Activated CD4-positive, alpha-beta memory T cell treated with anti-CD3 and anti-CD28 coated beads, Interleukin-2, amount 10 ng/mL, durations not matched to agents 7 days and 5 days (primary cell): Measurements from ENCODE around the gene CPOX. TPM values are rescaled to one million over a fixed set of nuclear protein-coding genes. Genes with fewer than 3 reads are reported as not detected.
"Not testable (repeated sequence)": the region's sequence is repeated elsewhere in the genome, so short reads cannot be mapped to it uniquely, and the experiment has no call there.

Experiments
- CTCF ChIA-PET: fragments of 350-600 bp; sonication (Branson Sonifier 250); formaldehyde crosslinking; loops from one replicate; lab custom pipeline; 2021; ENCODE audit warnings: antibody characterized with exemption, inconsistent platforms; lab: Charles Lee
- POLR2A ChIA-PET: fragments of 350-600 bp; sonication (Branson Sonifier 250); formaldehyde crosslinking; loops from one replicate; lab custom pipeline; 2021; ENCODE audit warnings: antibody characterized with exemption; lab: Charles Lee
- DNase-seq: peaks from one replicate; pipeline ENCODE4 v3.0.0-alpha.2; 2020
- H3K27ac Mint-ChIP-seq: one replicate; pipeline ENCODE4 v1.8.0; 2021; ENCODE audit warnings: mild to moderate bottlenecking, mixed read lengths
- H3K27me3 Mint-ChIP-seq: one replicate; pipeline ENCODE4 v1.8.0; 2021; ENCODE audit warnings: mixed read lengths
- H3K36me3 Mint-ChIP-seq: one replicate; pipeline ENCODE4 v1.8.0; 2021; ENCODE audit warnings: low read depth, mixed read lengths
- H3K4me1 Mint-ChIP-seq: one replicate; pipeline ENCODE4 v1.8.0; 2021; ENCODE audit warnings: mixed read lengths
- H3K4me3 Mint-ChIP-seq: one replicate; pipeline ENCODE4 v1.8.0; 2021; ENCODE audit warnings: mild to moderate bottlenecking, mixed read lengths
- H3K9me3 Mint-ChIP-seq: one replicate; pipeline ENCODE4 v1.8.0; 2021; ENCODE audit warnings: mixed read lengths
- total RNA-seq, 2 experiments: library from RNA; stranded (reverse); gene quantifications; one replicate each; pipeline ENCODE4 v1.2.3, GENCODE V29; 2021

The CPOX gene
- total RNA-seq: 10 to 100 TPM; 75.9 to 78.0 TPM

DNA sequence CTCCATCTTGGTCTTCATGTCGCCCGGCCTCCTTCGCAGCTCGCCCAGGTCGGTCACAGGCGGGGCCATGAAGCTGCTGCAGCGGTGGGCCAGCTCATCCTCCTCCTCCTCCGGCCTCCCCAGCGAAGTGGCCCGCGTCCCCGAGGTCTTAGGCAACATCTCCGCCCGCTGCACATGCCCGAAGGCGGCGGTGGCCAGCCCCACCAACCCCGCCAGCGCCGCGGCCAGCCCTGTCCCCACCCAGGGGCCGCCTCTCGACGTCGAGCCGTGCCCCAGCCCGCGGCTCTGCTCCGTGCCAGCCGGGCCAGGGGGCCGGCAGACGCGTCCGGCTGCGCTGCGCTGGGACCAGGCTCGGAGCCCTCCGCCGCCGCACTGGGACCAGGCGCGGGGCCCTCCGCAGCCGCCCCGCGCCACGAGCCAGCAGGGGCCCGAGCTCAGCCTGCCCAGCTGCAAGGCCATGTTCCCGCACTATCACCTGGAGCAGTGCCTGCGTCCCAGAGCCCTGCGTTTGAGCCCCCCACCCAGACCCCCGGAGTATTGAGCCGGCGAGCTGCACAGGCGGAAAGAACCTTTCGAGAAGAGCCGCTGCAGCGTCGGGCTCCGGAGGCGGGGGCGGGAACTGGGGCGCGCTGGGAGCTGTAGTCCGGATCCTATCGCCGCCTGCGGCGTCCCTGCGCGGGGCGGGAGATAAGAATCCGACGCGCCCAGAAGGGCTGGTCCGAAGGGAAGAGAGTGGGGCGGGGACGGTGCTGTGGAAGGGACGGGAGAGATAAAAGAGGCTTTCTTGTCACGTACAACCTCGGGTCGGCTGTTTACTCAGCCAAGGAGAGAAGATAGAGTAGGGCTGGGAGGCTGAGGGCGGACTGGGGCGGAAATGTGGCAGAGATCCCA lies at the start of gene CPOX:
Gene CPOX (minus strand): TSS at position 566 of the 891 bp plus-strand sequence. CDS start 107 bp downstream, at position 459.
- Mint-ChIP-seq H3K4me3 (peak within 1 kb of the TSS; percentile 94), H3K36me3 (peaks cover 42% of the 10 kb centered on the region), H3K4me1 (peaks cover 49% of the 10 kb centered on the region), H3K27ac (peak within 1 kb of the TSS; percentile 87), H3K27me3 (no peaks in the 10 kb centered on the region), H3K9me3 (no peaks in the 10 kb centered on the region)
- DNase-seq: peak; percentile 92
- ChIA-PET CTCF (interaction anchor here (0.6 to 3.5 kb wide), 15 partner anchors 9 to 556 kb away, joined by 3 to 21 read pairs (median 4); partner anchors contain the start of gene CLDND1), POLR2A (interaction anchor here (0.6 to 10.5 kb wide), 26 partner anchors 8 to 856 kb away, joined by 3 to 101 read pairs (median 7); partner anchors contain the start of genes CLDND1, CRYBG3 and GPR15)

- H3K4me1 Mint-ChIP-seq, H3K9me3 Mint-ChIP-seq, CTCF ChIA-PET, H3K27ac Mint-ChIP-seq, POLR2A ChIA-PET, DNase-seq, H3K4me3 Mint-ChIP-seq, H3K36me3 Mint-ChIP-seq: not testable (repeated sequence)
- peaks cover 21% of the 10 kb centered on the region for H3K27me3 Mint-ChIP-seq
Observed at GRCh38 chr3:98642769-98643168, 49.4 kb upstream of the CPOX start.

GRCh38 chr3:98641756-98642155 lies 48.3 kb upstream of the CPOX start:
- H3K9me3 Mint-ChIP-seq, CTCF ChIA-PET, H3K4me3 Mint-ChIP-seq, H3K36me3 Mint-ChIP-seq, H3K4me1 Mint-ChIP-seq, POLR2A ChIA-PET, DNase-seq, H3K27ac Mint-ChIP-seq: not testable (repeated sequence)
- peaks cover 18% of the 10 kb centered on the region for H3K27me3 Mint-ChIP-seq

DNA sequence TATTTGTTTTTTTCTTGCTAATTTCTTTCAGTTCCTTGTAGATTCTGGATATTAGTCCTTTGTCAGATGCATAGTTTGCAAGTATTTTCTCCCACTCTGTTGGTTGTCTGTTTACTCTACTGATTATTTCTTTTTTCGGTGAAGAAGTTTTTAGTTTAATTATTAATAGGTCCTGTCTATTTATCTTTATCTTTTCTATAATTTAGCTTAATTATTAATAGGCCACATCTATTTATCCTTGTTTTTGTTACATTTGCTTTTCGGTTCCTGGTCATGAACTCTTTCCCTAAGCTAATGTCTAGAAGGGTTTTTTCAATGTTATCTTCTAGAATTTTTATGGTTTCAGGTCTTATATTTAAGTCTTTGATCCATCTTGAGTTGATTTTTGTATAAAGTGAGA lies 45.1 kb upstream of the CPOX start:
- DNase-seq, H3K4me3 Mint-ChIP-seq, H3K27ac Mint-ChIP-seq, H3K4me1 Mint-ChIP-seq, H3K36me3 Mint-ChIP-seq, POLR2A ChIA-PET, CTCF ChIA-PET, H3K9me3 Mint-ChIP-seq: not testable (repeated sequence)
- peaks cover 23% of the 10 kb centered on the region for H3K27me3 Mint-ChIP-seq

DNA sequence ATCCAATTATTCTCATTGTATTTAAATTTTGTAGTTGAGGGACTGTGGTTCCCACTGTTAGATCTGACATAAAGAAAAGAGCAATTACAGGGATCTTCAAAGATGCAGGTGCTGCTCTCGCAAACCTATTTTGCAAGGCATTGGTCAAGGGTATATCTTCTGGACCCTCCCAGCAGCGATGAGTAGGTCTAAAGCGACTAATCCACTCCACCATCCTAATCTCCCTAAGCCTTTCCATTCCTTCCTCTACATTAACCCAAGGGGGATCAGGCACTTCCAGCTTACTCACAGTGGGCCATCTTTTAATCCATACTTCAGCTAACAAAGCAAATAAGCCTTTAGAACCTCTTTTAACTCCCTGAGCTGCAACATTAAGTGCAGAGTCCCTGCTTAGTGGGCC lies 37.0 kb upstream of the CPOX start:
- Mint-ChIP-seq H3K36me3 (no peaks in the 10 kb centered on the region), H3K9me3 (no peaks in the 10 kb centered on the region)
- CTCF ChIA-PET: interaction anchor here (1.6 kb wide), 1 partner anchor 28 kb away, joined by 3 read pairs; no protein-coding TSS in a partner anchor

GRCh38 chr3:98628317-98628716 lies 34.9 kb upstream of the CPOX start:
- Mint-ChIP-seq H3K27ac (no peak overlapping the region), H3K4me3 (no peak overlapping the region), H3K36me3 (no peaks in the 10 kb centered on the region), H3K9me3 (no peaks in the 10 kb centered on the region), H3K27me3 (peaks cover 1% of the 10 kb centered on the region), H3K4me1 (no peaks in the 10 kb centered on the region)
- no peak for DNase-seq
- ChIA-PET POLR2A (no interaction called here), CTCF (interaction anchor here (1.7 kb wide), 1 partner anchor 26 kb away, joined by 5 read pairs; no protein-coding TSS in a partner anchor)

More for the DNA sequence above, 37.0 kb upstream of the CPOX start:
- no peak for DNase-seq
- Mint-ChIP-seq H3K4me1 (no peaks in the 10 kb centered on the region), H3K4me3 (no peak overlapping the region), H3K27ac (no peak overlapping the region), H3K27me3 (peaks cover 1% of the 10 kb centered on the region)
- POLR2A ChIA-PET: no interaction called here

- Mint-ChIP-seq H3K9me3 (no peaks in the 10 kb centered on the region), H3K4me1 (no peaks in the 10 kb centered on the region), H3K27me3 (no peaks in the 10 kb centered on the region), H3K27ac (no peak overlapping the region), H3K36me3 (no peaks in the 10 kb centered on the region), H3K4me3 (no peak overlapping the region)
- CTCF ChIA-PET: no interaction called here
- DNase-seq: no peak
- POLR2A ChIA-PET: no interaction called here
Observed at GRCh38 chr3:98626151-98626550, 32.7 kb upstream of the CPOX start.

GRCh38 chr3:98623572-98624280 lies 30.3 kb upstream of the CPOX start:
- ChIA-PET CTCF (no interaction called here), POLR2A (no interaction called here)
- no peaks in the 10 kb centered on the region for H3K36me3 Mint-ChIP-seq
- no peak for DNase-seq
- H3K4me1 Mint-ChIP-seq: no peaks in the 10 kb centered on the region
- no peaks in the 10 kb centered on the region for H3K9me3 Mint-ChIP-seq
- no peak overlapping the region for H3K27ac Mint-ChIP-seq
- no peaks in the 10 kb centered on the region for H3K27me3 Mint-ChIP-seq
- H3K4me3 Mint-ChIP-seq: no peak overlapping the region

DNA sequence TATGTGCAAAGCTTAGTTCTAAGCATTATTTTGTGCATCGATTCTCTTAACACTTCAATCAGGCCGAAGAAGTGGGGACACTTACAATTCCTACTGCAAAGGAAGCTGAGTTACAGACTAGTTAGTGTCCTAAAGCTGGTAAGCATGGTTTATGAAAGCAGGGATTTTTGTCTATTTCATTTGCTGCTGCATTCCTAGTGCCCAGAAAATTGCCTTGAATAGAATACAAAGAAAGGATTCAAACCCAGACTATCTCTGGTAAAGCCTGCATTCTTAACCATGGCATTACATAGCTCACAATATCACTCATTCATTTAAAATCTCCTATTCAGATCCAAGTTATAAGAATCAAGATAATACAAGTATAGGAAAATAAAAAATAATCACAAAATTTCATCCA lies 24.4 kb upstream of the CPOX start:
- H3K4me3 Mint-ChIP-seq: no peak overlapping the region
- no peak overlapping the region for H3K27ac Mint-ChIP-seq
- no peaks in the 10 kb centered on the region for H3K36me3 Mint-ChIP-seq
- peaks cover 7% of the 10 kb centered on the region for H3K27me3 Mint-ChIP-seq
- H3K9me3 Mint-ChIP-seq: no peaks in the 10 kb centered on the region
- no peaks in the 10 kb centered on the region for H3K4me1 Mint-ChIP-seq
- DNase-seq: no peak
- POLR2A ChIA-PET: no interaction called here
- CTCF ChIA-PET: interaction anchor here (0.9 kb wide), 1 partner anchor 16 kb away, joined by 3 read pairs; no protein-coding TSS in a partner anchor

GRCh38 chr3:98613616-98614015 lies 20.2 kb upstream of the CPOX start:
- DNase-seq: no peak
- Mint-ChIP-seq H3K36me3 (no peaks in the 10 kb centered on the region), H3K4me1 (no peaks in the 10 kb centered on the region), H3K4me3 (no peak overlapping the region), H3K27ac (no peak overlapping the region), H3K9me3 (no peaks in the 10 kb centered on the region), H3K27me3 (peaks cover 21% of the 10 kb centered on the region)
- POLR2A ChIA-PET: no interaction called here
- CTCF ChIA-PET: interaction anchor here (0.6 to 1.7 kb wide), 2 partner anchors 12 to 203 kb away, joined by 3 to 8 read pairs; no protein-coding TSS in a partner anchor

GRCh38 chr3:98612996-98613517 lies 19.6 kb upstream of the CPOX start:
- H3K36me3 Mint-ChIP-seq: no peaks in the 10 kb centered on the region
- no peak for DNase-seq
- H3K27ac Mint-ChIP-seq: no peak overlapping the region
- POLR2A ChIA-PET: no interaction called here
- CTCF ChIA-PET: interaction anchor here (0.6 to 1.7 kb wide), 3 partner anchors 9 to 203 kb away, joined by 3 to 8 read pairs (median 4); no protein-coding TSS in a partner anchor
- no peaks in the 10 kb centered on the region for H3K4me1 Mint-ChIP-seq
- peaks cover 21% of the 10 kb centered on the region for H3K27me3 Mint-ChIP-seq
- no peak overlapping the region for H3K4me3 Mint-ChIP-seq
- H3K9me3 Mint-ChIP-seq: no peaks in the 10 kb centered on the region

DNA sequence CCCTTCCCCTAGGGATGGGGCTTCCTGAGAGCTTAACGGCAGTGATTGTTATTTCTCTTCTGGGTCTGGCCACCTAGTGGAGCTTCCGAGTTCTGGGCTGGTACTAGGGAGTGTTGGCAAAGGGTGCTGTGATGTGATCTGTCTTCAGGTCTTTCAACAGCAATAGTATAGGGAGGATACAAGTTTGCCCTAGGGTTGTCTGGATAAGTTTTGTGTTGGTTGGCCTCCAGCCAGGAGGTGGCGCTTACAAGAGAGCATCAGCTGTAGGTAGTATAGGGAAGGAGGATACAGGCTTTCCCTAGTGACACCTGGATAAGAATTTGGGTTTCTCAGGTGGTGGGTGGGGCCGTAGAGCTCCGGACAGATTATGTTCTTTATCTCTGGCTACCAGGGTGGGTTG lies 19.2 kb upstream of the CPOX start:
- Mint-ChIP-seq H3K9me3 (no peaks in the 10 kb centered on the region), H3K36me3 (no peaks in the 10 kb centered on the region), H3K4me1 (no peaks in the 10 kb centered on the region), H3K4me3 (no peak overlapping the region), H3K27me3 (peaks cover 21% of the 10 kb centered on the region), H3K27ac (no peak overlapping the region)
- CTCF ChIA-PET: interaction anchor here (1.4 to 1.7 kb wide), 2 partner anchors 9 to 11 kb away, joined by 4 to 8 read pairs; no protein-coding TSS in a partner anchor
- DNase-seq: no peak
- POLR2A ChIA-PET: no interaction called here

- peaks cover 28% of the 10 kb centered on the region for H3K27me3 Mint-ChIP-seq
- no peak overlapping the region for H3K4me3 Mint-ChIP-seq
- H3K36me3 Mint-ChIP-seq: no peaks in the 10 kb centered on the region
- H3K4me1 Mint-ChIP-seq: no peaks in the 10 kb centered on the region
- no peaks in the 10 kb centered on the region for H3K9me3 Mint-ChIP-seq
- DNase-seq: no peak
- no peak overlapping the region for H3K27ac Mint-ChIP-seq
- ChIA-PET POLR2A (no interaction called here), CTCF (no interaction called here)
Observed at GRCh38 chr3:98608029-98608428, 14.6 kb upstream of the CPOX start.
